NCI-H2029 treated with DMSO at 0.1 percent for 48 hours (cell line): ENCODE measurements around the gene GNL1.

ENCODE experiments used
- DNase-seq: peaks from one replicate; lab custom pipeline; 2025; lab: John Stamatoyannopoulos, UW

The GNL1 gene

GRCh38 chr6:30568245-30568644, 12.0 kb upstream of the GNL1 start:
- no peak for DNase-seq

GRCh38 chr6:30565772-30566171, 9.5 kb upstream of the GNL1 start:
- DNase-seq: no peak

GRCh38 chr6:30564114-30564513, 7.8 kb upstream of the GNL1 start:
- no peak for DNase-seq

GRCh38 chr6:30562470-30563425, 6.5 kb upstream of the GNL1 start:
- no peak for DNase-seq

- DNase-seq: no peak
Observed at GRCh38 chr6:30560930-30561329, 4.6 kb upstream of the GNL1 start.

- DNase-seq: peak; percentile 16
Observed at GRCh38 chr6:30557683-30557981, 1.3 kb upstream of the GNL1 start.

GRCh38 chr6:30556906-30557682, 805 bp upstream of the GNL1 start, which contains the start of gene PRR3:
Gene PRR3, plus strand, starts transcription at chr6:30557295. Its CDS starts 50 bp downstream, at chr6:30557345.
- DNase-seq: peak; percentile 86

- no peak for DNase-seq
Observed at GRCh38 chr6:30555816-30556065, 548 bp downstream of the GNL1 start.

- no peak for DNase-seq
Observed at GRCh38 chr6:30554962-30555815, 1.1 kb downstream of the GNL1 start.

- DNase-seq: no peak
Observed at GRCh38 chr6:30554404-30554803, 1.9 kb downstream of the GNL1 start.

GRCh38 chr6:30548375-30548774, 7.9 kb downstream of the GNL1 start:
- no peak for DNase-seq

GRCh38 chr6:30547454-30547853, 8.8 kb downstream of the GNL1 start:
- DNase-seq: no peak

- peak; percentile 17 for DNase-seq
Observed at GRCh38 chr6:30544666-30545272, 11.5 kb downstream of the GNL1 start.

GRCh38 chr6:30543821-30544220, 12.5 kb downstream of the GNL1 start:
- DNase-seq: no peak

GRCh38 chr6:30542915-30543314, 13.4 kb downstream of the GNL1 start:
- DNase-seq: no peak

- DNase-seq: no peak
Observed at GRCh38 chr6:30542404-30542725, 13.9 kb downstream of the GNL1 start.

GRCh38 chr6:30541515-30542403, 14.5 kb downstream of the GNL1 start:
- DNase-seq: peak; percentile 72

GRCh38 chr6:30537931-30538330, 18.4 kb downstream of the GNL1 start:
- no peak for DNase-seq

- no peak for DNase-seq
Observed at GRCh38 chr6:30533460-30534294, 22.6 kb downstream of the GNL1 start.

GRCh38 chr6:30530014-30530413, 26.3 kb downstream of the GNL1 start:
- DNase-seq: no peak
